ENCODE measurements around the gene RBBP8. TPM values are rescaled to one million over a fixed set of nuclear protein-coding genes. Genes with fewer than 3 reads are reported as not detected.

The RBBP8 gene
- total RNA-seq, 1 experiment from 2014 or later, result 65.2 TPM

DNA sequence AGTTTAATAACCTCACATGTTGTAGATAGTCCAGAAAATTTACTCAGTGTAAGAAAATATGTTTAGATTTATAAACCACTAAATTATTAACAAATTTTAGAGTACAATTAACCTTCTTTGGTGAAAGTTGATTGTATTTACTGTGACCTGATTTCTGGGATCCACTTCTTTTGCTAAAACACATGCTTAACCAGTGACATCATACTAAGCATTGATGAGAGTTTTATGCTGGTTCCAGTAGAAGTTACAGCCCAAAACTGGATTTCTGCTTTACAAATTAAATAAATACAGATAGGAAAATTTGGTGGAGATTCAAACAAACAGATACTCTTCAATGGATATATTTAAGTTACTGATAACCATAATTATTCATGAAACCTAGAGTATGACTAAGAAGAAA lies 40.9 kb downstream of the RBBP8 start:
- TF ChIP-seq, protein P1, sequence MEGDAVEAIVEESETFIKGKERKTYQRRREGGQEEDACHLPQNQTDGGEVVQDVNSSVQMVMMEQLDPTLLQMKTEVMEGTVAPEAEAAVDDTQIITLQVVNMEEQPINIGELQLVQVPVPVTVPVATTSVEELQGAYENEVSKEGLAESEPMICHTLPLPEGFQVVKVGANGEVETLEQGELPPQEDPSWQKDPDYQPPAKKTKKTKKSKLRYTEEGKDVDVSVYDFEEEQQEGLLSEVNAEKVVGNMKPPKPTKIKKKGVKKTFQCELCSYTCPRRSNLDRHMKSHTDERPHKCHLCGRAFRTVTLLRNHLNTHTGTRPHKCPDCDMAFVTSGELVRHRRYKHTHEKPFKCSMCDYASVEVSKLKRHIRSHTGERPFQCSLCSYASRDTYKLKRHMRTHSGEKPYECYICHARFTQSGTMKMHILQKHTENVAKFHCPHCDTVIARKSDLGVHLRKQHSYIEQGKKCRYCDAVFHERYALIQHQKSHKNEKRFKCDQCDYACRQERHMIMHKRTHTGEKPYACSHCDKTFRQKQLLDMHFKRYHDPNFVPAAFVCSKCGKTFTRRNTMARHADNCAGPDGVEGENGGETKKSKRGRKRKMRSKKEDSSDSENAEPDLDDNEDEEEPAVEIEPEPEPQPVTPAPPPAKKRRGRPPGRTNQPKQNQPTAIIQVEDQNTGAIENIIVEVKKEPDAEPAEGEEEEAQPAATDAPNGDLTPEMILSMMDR (conservative IDR thresholded peaks at IDR 0.05), result no peak
- Mint-ChIP-seq H3K27me3 (ENCODE audit: low read depth) (no peaks in the 10 kb centered on the region), H3K9me3 (no peaks in the 10 kb centered on the region), H3K4me3 (no peak overlapping the region), H3K4me1 (no peaks in the 10 kb centered on the region), H3K36me3 (ENCODE audit: insufficient read depth in 1 of 3, low read depth in 3 of 3) (peaks cover 6 to 53% (median 21%) of the 10 kb centered on the region in 3 experiments; a peak in 5 of 7 replicates), H3K27ac (no peak overlapping the region; a peak in 1 of 7 replicates)
- Histone ChIP-seq H2BK15ac (ENCODE audit: low read depth, low read length) (no peak overlapping the region), H2BK120ac (ENCODE audit: low read depth, low read length, poor library complexity, severe bottlenecking) (no peak overlapping the region), H2BK20ac (ENCODE audit: low read depth, low read length, poor library complexity, severe bottlenecking) (no peak overlapping the region), H4K20me1 (ENCODE audit: control insufficient read depth, insufficient read depth, insufficient read length) (no peaks in the 10 kb centered on the region), H3K27me3 (ENCODE audit: insufficient read depth, low read length) (no peaks in the 10 kb centered on the region), H3K79me2 (ENCODE audit: insufficient read depth, low read length) (no peaks in the 10 kb centered on the region), H2AK5ac (ENCODE audit: insufficient read length, low read length) (no peak overlapping the region), H3K4me2 (ENCODE audit: insufficient read depth, insufficient read length, low read length) (no peak overlapping the region), H3K9me3 (ENCODE audit: control insufficient read depth, low read depth, low read length) (no peaks in the 10 kb centered on the region), H4K8ac (replicated peaks; ENCODE audit: insufficient read length, low read depth, low read length) (no peak overlapping the region), H3K9ac (ENCODE audit: extremely low read depth, insufficient read length, low read length) (no peak overlapping the region), H3K18ac (ENCODE audit: insufficient read length, low read depth, low read length) (no peak overlapping the region), H4K5ac (ENCODE audit: insufficient read length, low read depth, low read length) (no peak overlapping the region), H3K27ac (ENCODE audit: insufficient read length, low read depth, low read length) (no peak overlapping the region), H2AFZ (ENCODE audit: low read length) (no peak overlapping the region), H2BK5ac (ENCODE audit: insufficient read length, low read length) (no peak overlapping the region), H3K23ac (ENCODE audit: insufficient read length, low read depth, low read length) (no peak overlapping the region), H4K91ac (ENCODE audit: insufficient read length, low read depth, low read length) (no peak overlapping the region), H3K4me1 (ENCODE audit: insufficient read depth, low read length) (no peaks in the 10 kb centered on the region), H3K4ac (ENCODE audit: low read depth, low read length) (no peak overlapping the region), H3K79me1 (ENCODE audit: insufficient read depth, low read depth, low read length, poor library complexity, severe bottlenecking) (no peaks in the 10 kb centered on the region), H2BK12ac (ENCODE audit: insufficient read length, low read depth, low read length) (no peak overlapping the region), H3K56ac (ENCODE audit: insufficient read length, low read depth, low read length) (no peak overlapping the region), H3K23me2 (ENCODE audit: insufficient read length, low read depth, low read length, poor library complexity, severe bottlenecking) (no peaks in the 10 kb centered on the region), H3K14ac (ENCODE audit: insufficient read depth, low read length) (no peak overlapping the region), H3T11ph (ENCODE audit: low read length) (no peak overlapping the region)
- DNase-seq, result no peak

Measured in H9 (cell line).